Nephron (organoid): ENCODE data around the gene KLK14.
A peak's percentile ranks its signal among the peaks of the same experiment; 100 is the strongest.

Source experiments
- H3K27ac Mint-ChIP-seq, 3 experiments: 2 replicates each; pipeline ENCODE4 v1.8.0; 2020; ENCODE audit warnings: mixed read lengths in 3 of 3, mild to moderate bottlenecking in 2 of 3, moderate library complexity in 1 of 3
- H3K27me3 Mint-ChIP-seq: 2 replicates; pipeline ENCODE4 v1.8.0; 2021; ENCODE audit warnings: low read depth, mild to moderate bottlenecking, moderate library complexity, mixed read lengths
- H3K36me3 Mint-ChIP-seq: 2 replicates; pipeline ENCODE4 v1.8.0; 2020; ENCODE audit warnings: low read depth, mixed read lengths
- H3K4me1 Mint-ChIP-seq: 2 replicates; pipeline ENCODE4 v1.8.0; 2020; ENCODE audit warnings: mixed read lengths
- H3K4me3 Mint-ChIP-seq, 3 experiments: 2 replicates each; pipeline ENCODE4 v1.8.0; 2020; ENCODE audit warnings: mild to moderate bottlenecking in 3 of 3, mixed read lengths in 3 of 3, moderate library complexity in 2 of 3
- H3K9me3 Mint-ChIP-seq: 2 replicates; pipeline ENCODE4 v1.8.0; 2020; ENCODE audit warnings: mixed read lengths
- TF ChIP-seq, protein P1 (sequence below), 3 experiments: fragments of 200-600 bp; sonication (generic); IDR thresholded peaks; one replicate each; pipeline ENCODE4 v1.5.0; 2021; ENCODE audit warnings: antibody characterized with exemption in 3 of 3; ENCODE audit not compliant: unreplicated experiment in 3 of 3

Gene KLK14

DNA sequence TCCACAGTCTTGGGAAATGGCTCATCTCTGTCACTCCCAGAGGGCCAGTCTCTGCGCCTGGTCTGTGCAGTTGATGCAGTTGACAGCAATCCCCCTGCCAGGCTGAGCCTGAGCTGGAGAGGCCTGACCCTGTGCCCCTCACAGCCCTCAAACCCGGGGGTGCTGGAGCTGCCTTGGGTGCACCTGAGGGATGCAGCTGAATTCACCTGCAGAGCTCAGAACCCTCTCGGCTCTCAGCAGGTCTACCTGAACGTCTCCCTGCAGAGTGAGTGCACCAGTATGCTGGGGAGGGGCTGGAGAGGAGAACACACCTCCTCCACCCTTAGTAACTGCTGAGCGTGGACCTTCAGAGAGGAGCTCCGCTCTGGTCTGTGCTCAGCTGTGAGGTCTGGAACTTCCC, 44.3 kb upstream of the KLK14 start:
- Mint-ChIP-seq H3K27me3 (peaks cover 4% of the 10 kb centered on the region), H3K4me1 (peaks cover 20% of the 10 kb centered on the region), H3K36me3 (no peaks in the 10 kb centered on the region), H3K9me3 (no peaks in the 10 kb centered on the region), H3K27ac (peak overlapping the region; percentile 94 to 99 (median 97)), H3K4me3 (no peak overlapping the region)
- TF ChIP-seq, protein P1, sequence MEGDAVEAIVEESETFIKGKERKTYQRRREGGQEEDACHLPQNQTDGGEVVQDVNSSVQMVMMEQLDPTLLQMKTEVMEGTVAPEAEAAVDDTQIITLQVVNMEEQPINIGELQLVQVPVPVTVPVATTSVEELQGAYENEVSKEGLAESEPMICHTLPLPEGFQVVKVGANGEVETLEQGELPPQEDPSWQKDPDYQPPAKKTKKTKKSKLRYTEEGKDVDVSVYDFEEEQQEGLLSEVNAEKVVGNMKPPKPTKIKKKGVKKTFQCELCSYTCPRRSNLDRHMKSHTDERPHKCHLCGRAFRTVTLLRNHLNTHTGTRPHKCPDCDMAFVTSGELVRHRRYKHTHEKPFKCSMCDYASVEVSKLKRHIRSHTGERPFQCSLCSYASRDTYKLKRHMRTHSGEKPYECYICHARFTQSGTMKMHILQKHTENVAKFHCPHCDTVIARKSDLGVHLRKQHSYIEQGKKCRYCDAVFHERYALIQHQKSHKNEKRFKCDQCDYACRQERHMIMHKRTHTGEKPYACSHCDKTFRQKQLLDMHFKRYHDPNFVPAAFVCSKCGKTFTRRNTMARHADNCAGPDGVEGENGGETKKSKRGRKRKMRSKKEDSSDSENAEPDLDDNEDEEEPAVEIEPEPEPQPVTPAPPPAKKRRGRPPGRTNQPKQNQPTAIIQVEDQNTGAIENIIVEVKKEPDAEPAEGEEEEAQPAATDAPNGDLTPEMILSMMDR (IDR thresholded peaks at IDR 0.05; ENCODE audit: unreplicated experiment in 3 of 3) = no peak

DNA sequence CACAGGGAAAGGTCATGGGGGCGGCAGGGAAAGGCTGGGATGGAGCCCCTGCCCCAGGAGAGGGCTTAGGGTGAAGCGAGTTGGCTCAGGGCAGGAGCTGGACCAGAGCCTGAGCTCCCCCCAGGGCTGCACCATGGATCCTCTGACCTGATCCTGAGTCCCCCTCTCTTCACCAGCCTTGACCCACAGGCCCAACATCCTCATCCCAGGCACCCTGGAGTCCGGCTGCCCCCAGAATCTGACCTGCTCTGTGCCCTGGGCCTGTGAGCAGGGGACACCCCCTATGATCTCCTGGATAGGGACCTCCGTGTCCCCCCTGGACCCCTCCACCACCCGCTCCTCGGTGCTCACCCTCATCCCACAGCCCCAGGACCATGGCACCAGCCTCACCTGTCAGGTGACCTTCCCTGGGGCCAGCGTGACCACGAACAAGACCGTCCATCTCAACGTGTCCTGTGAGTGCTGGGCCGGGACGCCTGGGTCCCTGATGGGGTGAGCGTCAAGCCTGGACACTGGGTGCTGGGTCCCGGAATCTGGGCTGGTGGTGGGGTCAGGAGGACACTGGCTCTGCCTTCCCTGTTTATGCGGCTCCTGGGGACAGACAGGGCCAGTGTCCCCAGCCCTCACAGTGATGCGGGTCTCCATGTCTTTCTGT, 42.9 kb upstream of the KLK14 start:
- peaks cover 17% of the 10 kb centered on the region for H3K4me1 Mint-ChIP-seq
- H3K27ac Mint-ChIP-seq = peak overlapping the region in 1 of 3 experiments; percentile 60
- no peaks in the 10 kb centered on the region for H3K9me3 Mint-ChIP-seq
- H3K27me3 Mint-ChIP-seq = peaks cover 12% of the 10 kb centered on the region
- TF ChIP-seq, protein P1 (IDR thresholded peaks at IDR 0.05; ENCODE audit: unreplicated experiment in 3 of 3) = no peak
- H3K36me3 Mint-ChIP-seq = no peaks in the 10 kb centered on the region
- no peak overlapping the region for H3K4me3 Mint-ChIP-seq

DNA sequence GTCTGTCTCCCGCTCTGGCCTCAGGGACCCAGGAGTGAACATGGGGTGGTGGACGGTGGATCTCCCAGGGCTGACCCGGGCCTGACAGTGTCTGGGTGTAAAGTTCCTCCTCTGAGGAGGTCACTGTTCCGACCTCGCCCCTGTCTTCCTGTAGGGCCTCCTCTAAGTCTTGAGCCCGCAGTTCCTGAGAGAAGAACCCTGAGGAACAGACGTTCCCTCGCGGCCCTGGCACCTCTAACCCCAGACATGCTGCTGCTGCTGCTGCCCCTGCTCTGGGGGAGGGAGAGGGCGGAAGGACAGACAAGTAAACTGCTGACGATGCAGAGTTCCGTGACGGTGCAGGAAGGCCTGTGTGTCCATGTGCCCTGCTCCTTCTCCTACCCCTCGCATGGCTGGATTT, 42.0 kb upstream of the KLK14 start, which contains the start of gene SIGLEC9:
Gene SIGLEC9 (plus strand): TSS at position 178 of the 400 bp plus-strand sequence. CDS start 69 bp downstream, at position 247.
- Mint-ChIP-seq H3K27me3 (peaks cover 12% of the 10 kb centered on the region), H3K36me3 (no peaks in the 10 kb centered on the region), H3K27ac (peak within 1 kb of the TSS; percentile 44 to 77 (median 60)), H3K4me1 (peaks cover 17% of the 10 kb centered on the region), H3K9me3 (no peaks in the 10 kb centered on the region), H3K4me3 (no peak within 1 kb of the TSS)
- TF ChIP-seq, protein P1 (IDR thresholded peaks at IDR 0.05; ENCODE audit: unreplicated experiment in 3 of 3) = no peak

DNA sequence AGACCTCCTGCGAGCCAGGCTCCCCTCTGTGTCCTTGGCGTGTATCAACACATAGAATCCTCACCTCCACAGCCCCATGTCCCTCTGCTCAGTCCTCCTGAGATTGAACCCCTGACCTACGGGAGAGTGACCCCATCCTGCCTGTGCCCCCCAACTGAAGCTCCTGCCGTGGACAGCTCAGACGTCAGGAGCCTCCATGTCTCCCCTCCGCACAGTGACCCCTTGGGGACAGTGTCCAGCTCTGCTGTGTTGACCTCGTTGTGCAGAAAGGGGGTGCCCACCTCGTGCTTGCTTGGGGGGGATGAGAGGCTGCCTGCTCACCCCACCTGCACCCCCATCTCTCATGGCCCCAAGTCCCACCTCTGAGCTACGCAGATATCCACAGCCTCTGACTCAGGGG, 41.5 kb upstream of the KLK14 start:
- Mint-ChIP-seq H3K4me1 (peaks cover 17% of the 10 kb centered on the region), H3K27me3 (peaks cover 13% of the 10 kb centered on the region), H3K36me3 (no peaks in the 10 kb centered on the region), H3K9me3 (no peaks in the 10 kb centered on the region), H3K27ac (no peak overlapping the region), H3K4me3 (no peak overlapping the region)
- TF ChIP-seq, protein P1 (IDR thresholded peaks at IDR 0.05; ENCODE audit: unreplicated experiment in 3 of 3) = no peak

DNA sequence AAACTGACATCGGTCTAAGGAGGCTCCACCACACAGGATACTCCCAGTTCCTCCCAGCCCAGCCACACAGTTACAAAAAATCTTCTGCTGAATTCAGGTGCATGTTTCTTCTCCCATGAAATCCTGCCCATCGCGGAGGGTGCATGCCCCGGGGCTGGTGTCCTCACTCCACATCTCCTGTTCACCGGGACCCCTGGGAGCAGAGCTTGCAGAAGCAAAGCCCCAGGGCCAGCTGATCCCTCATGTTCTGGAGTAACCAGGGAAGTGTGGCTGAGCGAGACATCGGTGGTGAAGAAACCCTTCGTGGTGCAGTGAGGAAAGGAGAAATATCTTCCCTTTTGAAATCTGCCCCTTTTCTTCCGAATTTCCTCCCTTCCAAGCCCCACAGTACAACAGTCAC, 41.1 kb upstream of the KLK14 start:
- peak overlapping the region in 1 of 3 experiments; percentile 46 for H3K27ac Mint-ChIP-seq
- peaks cover 16% of the 10 kb centered on the region for H3K4me1 Mint-ChIP-seq
- H3K36me3 Mint-ChIP-seq = no peaks in the 10 kb centered on the region
- H3K27me3 Mint-ChIP-seq = peaks cover 17% of the 10 kb centered on the region
- no peaks in the 10 kb centered on the region for H3K9me3 Mint-ChIP-seq
- TF ChIP-seq, protein P1 (IDR thresholded peaks at IDR 0.05; ENCODE audit: unreplicated experiment in 3 of 3) = no peak
- no peak overlapping the region for H3K4me3 Mint-ChIP-seq

DNA sequence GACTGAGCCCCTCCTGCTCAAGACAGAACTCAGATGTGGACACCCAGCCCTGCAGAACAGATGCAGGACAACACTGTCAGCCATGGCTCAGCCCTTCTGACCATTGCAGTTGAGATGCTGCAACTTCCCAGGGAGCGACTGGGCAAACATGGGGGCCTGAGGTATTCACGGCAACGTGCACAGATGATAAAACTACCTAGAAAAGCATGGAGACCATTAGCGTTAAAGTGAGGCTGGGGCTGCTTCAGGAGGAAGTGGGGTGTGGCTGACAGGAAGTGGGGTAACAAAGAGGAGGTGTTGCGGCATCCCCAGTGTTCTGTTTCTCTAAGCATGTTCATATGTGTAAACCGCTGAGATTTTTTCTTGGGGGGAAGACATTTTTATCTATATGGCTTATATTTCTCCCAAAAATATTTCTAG, 40.7 kb upstream of the KLK14 start:
- no peak overlapping the region for H3K4me3 Mint-ChIP-seq
- H3K4me1 Mint-ChIP-seq = peaks cover 12% of the 10 kb centered on the region
- H3K27me3 Mint-ChIP-seq = peaks cover 18% of the 10 kb centered on the region
- TF ChIP-seq, protein P1 (IDR thresholded peaks at IDR 0.05; ENCODE audit: unreplicated experiment in 3 of 3) = no peak
- H3K27ac Mint-ChIP-seq = peak overlapping the region in 1 of 3 experiments; percentile 46
- H3K36me3 Mint-ChIP-seq = no peaks in the 10 kb centered on the region
- H3K9me3 Mint-ChIP-seq = no peaks in the 10 kb centered on the region
